ENCODE measurements around the gene FBLN2. TPM values are rescaled to one million over a fixed set of nuclear protein-coding genes. Genes with fewer than 3 reads are reported as not detected.

The FBLN2 gene
- polyA plus RNA-seq, 1 of the 3 experiments (the other 2 are of a cell fraction), result 5.2 TPM

- Histone ChIP-seq H3K9me2 (no peaks in the 10 kb centered on the region), H3K9ac (no peak overlapping the region), H3K4me2 (no peak overlapping the region), H3K79me2 (ENCODE audit: insufficient read depth) (no peaks in the 10 kb centered on the region), H3K27me3 (ENCODE audit: insufficient read depth) (no peaks in the 10 kb centered on the region), H3K36me3 (replicated peaks in 1 of 2; ENCODE audit: control insufficient read depth in 1 of 2, insufficient read depth in 2 of 2, low read length in 1 of 2) (no peaks in the 10 kb centered on the region), H3K4me1 (ENCODE audit: control insufficient read depth in 1 of 2, insufficient read depth in 2 of 2, low read depth in 1 of 2, low read length in 1 of 2) (peaks cover 0 to 60% of the 10 kb centered on the region in 2 experiments; a peak in 2 of 4 replicates), H4K20me1 (ENCODE audit: insufficient read depth) (no peaks in the 10 kb centered on the region), H3F3A (replicated peaks; ENCODE audit: insufficient read depth) (no peaks in the 10 kb centered on the region), H3K9me3 (no peaks in the 10 kb centered on the region), H2AFZ (ENCODE audit: low read depth) (no peak overlapping the region), H3K4me3 (ENCODE audit: low read depth in 2 of 2, low read length in 1 of 2) (no peak overlapping the region), H3K27ac (ENCODE audit: low read depth in 2 of 2, low read length in 1 of 2) (peak overlapping the region in 1 of 2 experiments; percentile 95; a peak in 2 of 4 replicates)
- DNase-seq, result peak; percentile 86
- CTCF ChIA-PET, result interaction anchor here (0.7 to 6.3 kb wide), 6 partner anchors 11 to 321 kb away, joined by 3 to 39 read pairs (median 5); partner anchors contain the start of gene FBLN2
- no peak for TF ChIP-seq FOSL2 (IDR thresholded peaks at IDR 0.05; ENCODE audit: borderline replicate concordance, low read depth)
- TF ChIP-seq FOXM1 (IDR thresholded peaks at IDR 0.05; ENCODE audit: low read depth), result no peak
- peak; percentile 45 for TF ChIP-seq CHD2 (IDR thresholded peaks at IDR 0.05; ENCODE audit: low read length, partially characterized antibody)
- no peak for TF ChIP-seq ZBTB33 (IDR thresholded peaks at IDR 0.05; ENCODE audit: borderline replicate concordance, low read depth)
- TF ChIP-seq RAD21 (IDR thresholded peaks at IDR 0.05; ENCODE audit: low read length), result no peak
- peak; percentile 37; the same call in 1 of the 2 replicates for TF ChIP-seq MXI1 (IDR thresholded peaks at IDR 0.05; ENCODE audit: low read depth, low read length)
- TF ChIP-seq EZH2phosphoT487 (IDR thresholded peaks at IDR 0.05; ENCODE audit: borderline replicate concordance, low read depth), result no peak
- no peak for TF ChIP-seq MAX (IDR thresholded peaks at IDR 0.05; ENCODE audit: low read depth)
- TF ChIP-seq USF2 (IDR thresholded peaks at IDR 0.05; ENCODE audit: borderline replicate concordance, low read depth, low read length), result no peak
- no peak for TF ChIP-seq MEF2A (IDR thresholded peaks at IDR 0.05; ENCODE audit: borderline replicate concordance, low read depth)
- no peak for TF ChIP-seq ELF1 (IDR thresholded peaks at IDR 0.05)
- TF ChIP-seq RCOR1 (IDR thresholded peaks at IDR 0.05; ENCODE audit: low read length), result peak; percentile 77
- peak; percentile 91 for TF ChIP-seq RFX5 (IDR thresholded peaks at IDR 0.05; ENCODE audit: low read length)
- TF ChIP-seq POLR2AphosphoS5 (IDR thresholded peaks at IDR 0.05; ENCODE audit: low read depth, low read length), result no peak
- TF ChIP-seq JUND (IDR thresholded peaks at IDR 0.05), result no peak
- TF ChIP-seq FOXJ3 (CRISPR knock-in tag; IDR thresholded peaks at IDR 0.05), result peak; percentile 50; the same call in 1 of the 2 replicates
- no peak for TF ChIP-seq YY1 (IDR thresholded peaks at IDR 0.05; ENCODE audit: low read depth)
- TF ChIP-seq EP300 (IDR thresholded peaks at IDR 0.05; ENCODE audit: borderline replicate concordance in 1 of 2, low read depth in 1 of 2, low read length in 1 of 2), result peak in 1 of 2 experiments; percentile 95; a peak in 2 of 4 replicates
- TF ChIP-seq GATA2 (CRISPR knock-in tag; IDR thresholded peaks at IDR 0.05), result peak; percentile 70
- TF ChIP-seq TCF12 (IDR thresholded peaks at IDR 0.05), result peak; percentile 42; the same call in 1 of the 2 replicates
- POLR2A ChIA-PET, result interaction anchor here (1.2 to 3.8 kb wide), 4 partner anchors 9 to 38 kb away, joined by 3 to 41 read pairs (median 4); no protein-coding TSS in a partner anchor
- WGBS (ENCODE audit: low lambda C conversion rate), result 17% methylated on average over 4 of the region's 5 CpGs
Observed at GRCh38 chr3:13563911-13564310, 15.0 kb downstream of the FBLN2 start.

Data from SK-N-SH (cell line).